ENCODE measurements around the gene NFE2. TPM values are rescaled to one million over a fixed set of nuclear protein-coding genes. Genes with fewer than 3 reads are reported as not detected.

NFE2 gene
- total and polyA plus RNA-seq, 2 of the 8 experiments (the other 6 are each of a cell fraction or from before 2014, with no cell fraction given): 2.0 to 6.1 TPM

DNA sequence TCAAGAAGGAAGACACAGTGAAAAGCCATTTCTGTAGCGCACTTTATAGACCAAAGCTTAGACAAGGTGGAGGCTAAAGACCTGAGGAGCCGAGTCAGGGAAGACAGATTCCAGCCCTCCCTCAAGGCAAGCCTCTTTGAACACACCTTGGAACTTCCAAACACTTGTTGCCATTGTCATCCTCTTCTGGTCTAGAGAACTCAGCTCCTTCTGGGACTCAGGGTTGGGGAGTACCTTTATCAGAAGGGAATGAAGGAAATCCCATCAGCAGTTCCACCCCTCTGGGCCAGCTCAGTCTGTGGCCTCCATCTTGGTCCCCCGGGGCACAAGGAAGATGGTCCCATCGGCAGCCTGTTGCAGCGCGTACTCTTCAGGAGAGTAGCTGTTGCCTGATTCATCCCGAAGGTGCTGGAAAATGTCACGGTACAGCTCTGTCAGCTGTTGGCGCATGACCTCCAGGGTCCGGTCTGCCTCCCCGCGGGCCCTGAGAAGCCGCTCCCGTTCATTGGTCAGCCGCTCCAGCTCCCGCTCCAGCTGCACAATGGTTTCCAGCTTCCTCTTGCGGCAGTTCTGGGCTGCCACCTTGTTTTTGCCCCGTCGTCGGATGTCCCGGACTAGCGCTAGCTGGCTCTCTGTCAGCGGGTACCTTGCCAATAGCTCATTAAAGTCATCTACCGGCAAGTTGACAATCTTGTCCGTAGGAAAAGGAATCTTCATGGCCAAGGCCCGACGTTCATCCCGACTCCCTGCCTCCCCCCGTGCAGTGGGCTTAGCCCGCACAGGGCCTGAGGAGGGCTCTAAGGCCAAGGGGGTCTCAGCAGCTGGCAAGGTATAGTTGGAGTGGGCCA lies 8.5 kb downstream of the NFE2 start:
- Histone ChIP-seq H2BK15ac (ENCODE audit: low read length) (no peak overlapping the region), H3K27me3 (replicated peaks in 1 of 4; ENCODE audit: control insufficient read depth in 3 of 4, extremely low read depth in 1 of 4, insufficient read depth in 3 of 4, low read length in 3 of 4) (no peaks in the 10 kb centered on the region), H4K91ac (replicated peaks; ENCODE audit: insufficient read length, low read length) (no peak overlapping the region), H2BK20ac (ENCODE audit: low read length) (no peak overlapping the region), H3K4ac (replicated peaks; ENCODE audit: insufficient read length, low read depth, low read length) (no peak overlapping the region), H3K18ac (ENCODE audit: extremely low read depth, low read length) (no peak overlapping the region), H3K79me2 (ENCODE audit: control insufficient read depth in 1 of 2, insufficient read depth in 2 of 2, low read length in 2 of 2) (no peaks in the 10 kb centered on the region), H3K56ac (replicated peaks; ENCODE audit: insufficient read length, low read depth, low read length) (no peak overlapping the region), H2BK120ac (replicated peaks; ENCODE audit: low read depth, low read length) (no peak overlapping the region), H4K8ac (ENCODE audit: extremely low read depth, insufficient read depth, low read length) (no peak overlapping the region), H4K5ac (ENCODE audit: insufficient read length, low read depth, low read length) (no peak overlapping the region), H3K36me3 (ENCODE audit: control insufficient read depth in 2 of 4, insufficient read depth in 4 of 4, low read length in 3 of 4) (peaks cover 1 to 17% (median 3%) of the 10 kb centered on the region in 4 experiments; a peak in 6 of 8 replicates), H3K14ac (ENCODE audit: insufficient read length) (no peak overlapping the region), H3K4me3 (ENCODE audit: extremely low read depth in 1 of 4, insufficient read depth in 2 of 4, low read depth in 3 of 4, low read length in 4 of 4) (no peak overlapping the region), H2BK5ac (ENCODE audit: low read depth, low read length) (no peak overlapping the region), H3K4me1 (replicated peaks in 1 of 4; ENCODE audit: control insufficient read depth in 3 of 4, insufficient read depth in 4 of 4, low read length in 3 of 4) (no peaks in the 10 kb centered on the region), H3K23me2 (ENCODE audit: low read depth, low read length) (no peaks in the 10 kb centered on the region), H3K23ac (ENCODE audit: insufficient read length) (no peak overlapping the region), H4K20me1 (replicated peaks in 1 of 2; ENCODE audit: control insufficient read depth in 1 of 2, insufficient read depth in 2 of 2, low read length in 2 of 2) (peaks cover 0 to 2% of the 10 kb centered on the region in 2 experiments), H2AFZ (ENCODE audit: low read length) (no peak overlapping the region), H2AK5ac (ENCODE audit: low read depth, low read length) (no peak overlapping the region), H3K27ac (ENCODE audit: low read depth, low read length) (no peak overlapping the region), H3K9ac (replicated peaks in 1 of 4; ENCODE audit: extremely low read depth in 1 of 4, low read depth in 3 of 4, low read length in 3 of 4) (no peak overlapping the region), H3K9me3 (ENCODE audit: insufficient read depth in 2 of 2, low read depth in 1 of 2, low read length in 1 of 2) (no peaks in the 10 kb centered on the region), H3K4me2 (ENCODE audit: insufficient read depth in 1 of 2, low read depth in 2 of 2, low read length in 2 of 2) (no peak overlapping the region), H2BK12ac (ENCODE audit: low read depth, low read length) (no peak overlapping the region), H3K79me1 (ENCODE audit: low read depth, low read length) (no peaks in the 10 kb centered on the region)
- 96% methylated on average over 30 of the region's 30 CpGs; no CpG with 5 or more reads in 1 of the 2 experiments for WGBS, 2 experiments (ENCODE audit: extremely low coverage in 1 of 2, insufficient coverage in 1 of 2, insufficient read length in 1 of 2, insufficient replicate concordance in 2 of 2, low coverage in 1 of 2, low lambda C conversion rate in 2 of 2, missing lambda C conversion rate in 1 of 2)
- ChIA-PET CTCF (ENCODE audit: partially characterized antibody) (interaction anchor here (0.7 to 14.9 kb wide), 25 partner anchors 8 to 148 kb away, joined by 3 to 618 read pairs (median 8); partner anchors contain the start of genes CBX5, COPZ1, HNRNPA1 and NFE2), POLR2A (ENCODE audit: partially characterized antibody) (interaction anchor here (0.8 to 15.0 kb wide), 20 partner anchors 7 to 80 kb away, joined by 3 to 1006 read pairs (median 6); partner anchors contain the start of genes CBX5, COPZ1, HNRNPA1 and NFE2)
- FAIRE-seq (no peak), DNase-seq (ENCODE audit: low read depth in 1 of 2, low spot score in 2 of 2) (no peak)
- TF ChIP-seq MAFK (IDR thresholded peaks at IDR 0.05; ENCODE audit: low read depth, low read length): no peak
- TF ChIP-seq TCF12 (IDR thresholded peaks at IDR 0.05; ENCODE audit: low read depth, low read length): no peak
- TF ChIP-seq BACH1 (IDR thresholded peaks at IDR 0.05; ENCODE audit: low read length): no peak
- no peak for TF ChIP-seq RBBP5 (IDR thresholded peaks at IDR 0.05; ENCODE audit: borderline replicate concordance, low read depth, low read length)
- TF ChIP-seq ASH2L (IDR thresholded peaks at IDR 0.05; ENCODE audit: low read length): no peak
- no peak for TF ChIP-seq RNF2 (IDR thresholded peaks at IDR 0.05; ENCODE audit: borderline replicate concordance, low read depth, low read length, missing control alignments, poor library complexity, severe bottlenecking)

Data from H1 (cell line).